GM12878 (cell line): Measurements from ENCODE around the gene AHNAK2. TPM values are rescaled to one million over a fixed set of nuclear protein-coding genes. Genes with fewer than 3 reads are reported as not detected.
"Not testable (repeated sequence)": the region's sequence is repeated elsewhere in the genome, so short reads cannot be mapped to it uniquely, and the experiment has no call there.

Source experiments
- ATAC-seq: fragments of 200-7000 bp; cut with Tn5 transposase; 3 replicates; pipeline ENCODE4 v1.9.1; 2020; ENCODE audit warnings: mild to moderate bottlenecking, moderate library complexity
- BruUV-seq: library from RNA; stranded (reverse); fragments of 400-500 nt; replicated peaks from 2 replicates; lab custom pipeline; 2021; lab: Mats Ljungman, UMichigan
- CTCF ChIA-PET: fragments of 300-600 bp; sonication (Branson Sonifier 250); formaldehyde crosslinking; extraction: SDS; loops from one replicate; lab custom pipeline; 2021; ENCODE audit warnings: inconsistent platforms; lab: Yijun Ruan, JAX
- POLR2A ChIA-PET: fragments of 350-600 bp; formaldehyde crosslinking; extraction: SDS; loops from one replicate; lab custom pipeline; 2021; ENCODE audit warnings: inconsistent platforms; lab: Charles Lee
- RAD21 ChIA-PET: fragments of 300-600 bp; sonication (Branson Sonifier 250); formaldehyde crosslinking; loops from one replicate; lab custom pipeline; 2023; ENCODE audit warnings: antibody characterized with exemption; ENCODE audit not compliant: unreplicated experiment; lab: Charles Lee
- SMC1A ChIA-PET: fragments of 300-600 bp; sonication (Branson Sonifier 250); formaldehyde crosslinking; loops from one replicate; lab custom pipeline; 2023; ENCODE audit not compliant: unreplicated experiment, uncharacterized antibody; lab: Charles Lee
- DNase-seq: peaks from one replicate; pipeline ENCODE4 v3.0.0-alpha.2; 2011; ENCODE audit warnings: low read depth, low spot score
- FAIRE-seq: peaks from 3 replicates; lab custom pipeline; 2011; peaks lifted over from hg19 to GRCh38; lab: Jason Lieb, UNC
- H2AFZ ChIP-seq: 2 replicates; pipeline ENCODE4 v1.6.0; 2011; ENCODE audit warnings: low read depth, low read length, control low read depth; ENCODE audit not compliant: control insufficient read depth
- H3K27ac ChIP-seq: 2 replicates; pipeline ENCODE4 v1.5.1; 2011; ENCODE audit warnings: control low read depth; ENCODE audit not compliant: control insufficient read depth, insufficient read depth
- H3K27me3 ChIP-seq, 2 experiments: replicated peaks in 1 of 2; 2 replicates each; pipeline versions ENCODE4 v1.6.0 to v1.6.1; 2011; ENCODE audit warnings: low read length in 1 of 2; ENCODE audit not compliant: control insufficient read depth in 2 of 2, insufficient read depth in 2 of 2
- H3K36me3 ChIP-seq, 2 experiments: 2 replicates each; pipeline ENCODE4 v1.5.1; 2011; ENCODE audit warnings: low read length in 1 of 2; ENCODE audit not compliant: control insufficient read depth in 2 of 2, insufficient read depth in 2 of 2
- H3K4me1 ChIP-seq: 2 replicates; pipeline ENCODE4 v1.6.1; 2011; ENCODE audit warnings: mild to moderate bottlenecking, low read length, moderate library complexity, mixed read lengths; ENCODE audit not compliant: control insufficient read depth, insufficient read depth
- H3K4me2 ChIP-seq: 2 replicates; pipeline ENCODE4 v1.6.0; 2011; ENCODE audit warnings: control low read depth; ENCODE audit not compliant: control insufficient read depth, insufficient read depth
- H3K4me3 ChIP-seq: fragments of 200-600 bp; sonication (generic); 2 replicates; pipeline ENCODE4 v1.5.1; 2016
- H3K79me2 ChIP-seq: 2 replicates; pipeline ENCODE4 v1.6.0; 2011; ENCODE audit warnings: low read length; ENCODE audit not compliant: control insufficient read depth, insufficient read depth
- H3K9ac ChIP-seq: 2 replicates; pipeline ENCODE4 v1.8.0; 2011; ENCODE audit warnings: low read length, control low read depth, mixed read lengths; ENCODE audit not compliant: control insufficient read depth, insufficient read depth
- H3K9me3 ChIP-seq: replicated peaks from 3 replicates; pipeline ENCODE4 v1.5.1; 2011; ENCODE audit warnings: mild to moderate bottlenecking, low read length; ENCODE audit not compliant: control insufficient read depth, insufficient read depth
- H4K20me1 ChIP-seq: 2 replicates; pipeline ENCODE4 v1.6.0; 2011; ENCODE audit not compliant: control insufficient read depth, insufficient read depth
- WGBS: methylation state at CpG from one replicate; pipeline ENCODE4 v1.1.6; 2016; ENCODE audit warnings: low lambda C conversion rate; ENCODE audit not compliant: insufficient replicate concordance, insufficient coverage; ENCODE audit errors: missing lambda C conversion rate; 5-methylcytosine and 5-hydroxymethylcytosine counted together
- in situ Hi-C: fragments of 300-500 bp; cut with MboI; formaldehyde crosslinking; loops from 9 replicates; pipeline ENCODE4 v1.14.3; 2018; ENCODE audit warnings: mixed read lengths
- intact Hi-C: fragments of 100-400 bp; cut with micrococcal nuclease; formaldehyde crosslinking; loops from one replicate; pipeline ENCODE4 v1.14.2; 2022; ENCODE audit not compliant: unreplicated experiment
- polyA plus RNA-seq, 11 experiments: library from polyadenylated mRNA; depleted of rRNA in 4 of 11; unstranded in 6 of 11; stranded (reverse) in 5 of 11; fragments of >200 nt; fragmentation: Nextera tagmentation in 4 of 11; fragmentation: Illumina TruSeq in 1 of 11; extraction: Ambion mirVana in 4 of 11; extraction: Trizol in 1 of 11; gene quantifications; 1 replicate in 1 of 11; 2 replicates in 10 of 11; pipeline versions ENCODE4 v1.2.1 to v1.2.3, GENCODE V29; 2011 to 2016; ENCODE audit warnings: inconsistent platforms in 2 of 11, missing spikeins in 2 of 11, low read depth in 1 of 11
- total RNA-seq, 4 experiments: library from RNA; depleted of rRNA in 3 of 4; stranded (reverse); fragments of >200 nt in 3 of 4; fragmentation: Illumina TruSeq in 1 of 4; extraction: Trizol in 1 of 4; gene quantifications; 2 replicates each; pipeline versions ENCODE4 v1.2.1 to v1.2.3, GENCODE V29; 2013 to 2021

AHNAK2 gene
- total and polyA plus RNA-seq, 10 of the 15 experiments (the other 5 are each of a cell fraction or from before 2014, with no cell fraction given): 0.03 to 0.10 TPM; not detected in 8

- H3K36me3 ChIP-seq, DNase-seq, SMC1A ChIA-PET, H3K27ac ChIP-seq, FAIRE-seq, H3K9ac ChIP-seq, RAD21 ChIA-PET, H4K20me1 ChIP-seq, H3K79me2 ChIP-seq, ATAC-seq, H2AFZ ChIP-seq, H3K27me3 ChIP-seq, BruUV-seq, POLR2A ChIA-PET, in situ Hi-C loops, intact Hi-C loops, H3K4me2 ChIP-seq, H3K4me1 ChIP-seq, H3K9me3 ChIP-seq, H3K4me3 ChIP-seq: not testable (repeated sequence)
- 62% methylated on average over 13 of the region's 13 CpGs for WGBS
- CTCF ChIA-PET: interaction anchor here (1.4 kb wide), 1 partner anchor 11 kb away, joined by 3 read pairs; no protein-coding TSS in a partner anchor
Observed at GRCh38 chr14:104947201-104947600, 31.0 kb downstream of the AHNAK2 start.

- FAIRE-seq, DNase-seq, POLR2A ChIA-PET, RAD21 ChIA-PET, H3K4me3 ChIP-seq, H3K4me1 ChIP-seq, ATAC-seq, H3K9ac ChIP-seq, H3K79me2 ChIP-seq, intact Hi-C loops, H4K20me1 ChIP-seq, H3K9me3 ChIP-seq, H3K27ac ChIP-seq, H3K4me2 ChIP-seq, in situ Hi-C loops, BruUV-seq, H3K27me3 ChIP-seq, SMC1A ChIA-PET, H3K36me3 ChIP-seq, H2AFZ ChIP-seq: not testable (repeated sequence)
- WGBS: 48% methylated on average over 33 of the region's 43 CpGs
- CTCF ChIA-PET: interaction anchor here (0.7 to 1.4 kb wide), 2 partner anchors 10 to 1045 kb away, joined by 3 read pairs; no protein-coding TSS in a partner anchor
Observed at GRCh38 chr14:104945986-104946965, 31.9 kb downstream of the AHNAK2 start.

GRCh38 chr14:104945266-104945665, 32.9 kb downstream of the AHNAK2 start:
- POLR2A ChIA-PET, SMC1A ChIA-PET, H3K27ac ChIP-seq, H3K4me2 ChIP-seq, in situ Hi-C loops, BruUV-seq, H3K4me1 ChIP-seq, H4K20me1 ChIP-seq, H3K36me3 ChIP-seq, H3K9me3 ChIP-seq, H3K27me3 ChIP-seq, H2AFZ ChIP-seq, H3K4me3 ChIP-seq, ATAC-seq, FAIRE-seq, RAD21 ChIA-PET, intact Hi-C loops, DNase-seq, CTCF ChIA-PET, H3K9ac ChIP-seq, H3K79me2 ChIP-seq: not testable (repeated sequence)
- WGBS: 81% methylated on average over 13 of the region's 20 CpGs
